Stimulated activated CD4-positive, alpha-beta T cell treated with anti-CD3 and anti-CD28 coated beads, Interleukin-12 subunit alpha, Interleukin-12 subunit beta, amount 100 ng/mL, for 48 hours (primary cell): ENCODE measurements around the gene MCM3AP.
"Not testable (repeated sequence)": the region's sequence is repeated elsewhere in the genome, so short reads cannot be mapped to it uniquely, and the experiment has no call there.

ENCODE experiments used
- DNase-seq, 3 donors: peaks; one replicate each; pipeline ENCODE4 v3.0.0-alpha.2; 2020; ENCODE audit warnings: low read depth in 2 of 3, low spot score in 1 of 3

The MCM3AP gene

GRCh38 chr21:46245213-46245915, 40.0 kb downstream of the MCM3AP start:
- no peak for DNase-seq

GRCh38 chr21:46244602-46245001, 40.8 kb downstream of the MCM3AP start:
- no peak for DNase-seq

GRCh38 chr21:46243960-46244361, 41.5 kb downstream of the MCM3AP start:
- no peak for DNase-seq

GRCh38 chr21:46243325-46243724, 42.1 kb downstream of the MCM3AP start:
- no peak for DNase-seq

DNA sequence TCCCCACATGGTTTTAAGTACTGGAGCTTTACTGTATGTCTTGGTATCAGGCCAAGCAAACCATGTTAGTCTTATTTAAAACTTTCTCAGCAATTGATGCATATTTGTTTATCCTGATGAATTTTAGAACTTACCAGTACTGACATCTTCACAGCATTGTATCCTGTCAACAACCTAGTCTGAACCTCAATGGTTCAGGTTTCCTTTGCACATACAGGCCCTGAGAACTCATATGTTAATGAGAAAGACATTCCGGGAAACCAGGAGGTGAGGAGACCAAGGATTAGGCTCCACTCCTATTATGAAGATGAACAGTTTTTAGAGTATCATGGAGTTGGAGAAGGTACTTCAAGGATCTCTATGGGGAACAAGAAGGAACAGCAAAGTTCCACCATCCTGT, 43.8 kb downstream of the MCM3AP start:
- not testable (repeated sequence) for DNase-seq

GRCh38 chr21:46239817-46240325, 45.5 kb downstream of the MCM3AP start:
- DNase-seq: no peak

- DNase-seq: no peak
These were observed 47.9 kb downstream of the MCM3AP start for GRCh38 chr21:46237474-46237873.

GRCh38 chr21:46234436-46234950, 50.9 kb downstream of the MCM3AP start:
- DNase-seq: no peak

DNA sequence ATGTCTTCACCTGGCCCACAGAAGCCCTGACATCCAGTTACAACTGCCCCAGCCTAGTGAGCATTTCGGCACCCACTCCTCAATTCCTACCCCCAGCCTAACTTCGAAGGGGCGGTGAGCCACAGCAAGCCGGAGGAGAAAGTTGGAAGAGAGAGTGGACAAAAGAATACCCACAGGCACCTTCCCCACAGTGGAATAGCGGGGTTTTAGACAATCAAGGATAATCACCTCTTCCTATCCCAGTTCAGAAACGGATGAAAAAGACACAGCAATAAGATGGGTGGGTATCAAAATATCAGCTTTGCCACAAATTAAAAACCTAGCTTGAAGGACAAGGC, 55.5 kb downstream of the MCM3AP start:
- DNase-seq: no peak

GRCh38 chr21:46229133-46229922, 56.1 kb downstream of the MCM3AP start:
- no peak for DNase-seq

DNA sequence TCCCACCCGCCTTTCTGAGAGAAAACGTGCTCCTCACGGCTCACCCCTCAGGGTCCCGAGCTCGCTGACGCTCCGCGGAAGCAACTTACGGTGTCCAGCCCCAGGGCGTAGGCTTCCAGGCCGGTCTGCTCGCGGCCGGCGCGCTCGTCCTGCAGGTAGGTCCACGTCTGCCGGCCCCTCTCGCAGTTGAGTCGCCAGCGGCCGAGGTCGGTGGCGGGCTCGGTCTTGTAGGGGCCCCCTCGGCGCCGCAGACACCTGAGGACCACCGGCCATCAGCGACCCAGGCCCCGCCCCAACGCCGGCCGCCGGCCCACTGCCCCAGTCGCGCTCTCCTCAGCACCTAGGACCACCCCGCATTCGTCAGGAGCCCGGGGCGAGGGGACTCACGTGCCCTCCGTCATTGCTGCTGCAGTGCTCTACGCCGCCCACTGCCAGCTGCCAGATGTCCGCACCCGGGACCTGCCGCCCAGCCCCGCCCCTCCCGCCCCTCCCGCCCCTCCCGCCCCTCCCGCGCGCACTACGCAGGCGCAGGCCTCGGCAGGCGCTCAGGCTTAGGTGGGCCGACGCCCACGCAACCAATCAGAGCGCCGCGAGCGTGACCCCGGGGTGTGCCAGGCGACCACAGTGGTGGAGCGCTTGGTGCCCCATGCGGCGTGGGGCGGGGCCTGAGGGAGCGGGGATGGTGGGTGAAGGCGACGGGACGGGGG, 56.9 kb downstream of the MCM3AP start, which contains the start of gene LSS:
TSS of gene LSS (minus strand) at position 430 of the 707 bp plus-strand sequence. CDS start at position 401, 29 bp downstream.
- peak; percentile 87 to 94 (median 91) for DNase-seq

- no peak for DNase-seq
These were observed 57.5 kb downstream of the MCM3AP start for GRCh38 chr21:46227811-46228344.

DNA sequence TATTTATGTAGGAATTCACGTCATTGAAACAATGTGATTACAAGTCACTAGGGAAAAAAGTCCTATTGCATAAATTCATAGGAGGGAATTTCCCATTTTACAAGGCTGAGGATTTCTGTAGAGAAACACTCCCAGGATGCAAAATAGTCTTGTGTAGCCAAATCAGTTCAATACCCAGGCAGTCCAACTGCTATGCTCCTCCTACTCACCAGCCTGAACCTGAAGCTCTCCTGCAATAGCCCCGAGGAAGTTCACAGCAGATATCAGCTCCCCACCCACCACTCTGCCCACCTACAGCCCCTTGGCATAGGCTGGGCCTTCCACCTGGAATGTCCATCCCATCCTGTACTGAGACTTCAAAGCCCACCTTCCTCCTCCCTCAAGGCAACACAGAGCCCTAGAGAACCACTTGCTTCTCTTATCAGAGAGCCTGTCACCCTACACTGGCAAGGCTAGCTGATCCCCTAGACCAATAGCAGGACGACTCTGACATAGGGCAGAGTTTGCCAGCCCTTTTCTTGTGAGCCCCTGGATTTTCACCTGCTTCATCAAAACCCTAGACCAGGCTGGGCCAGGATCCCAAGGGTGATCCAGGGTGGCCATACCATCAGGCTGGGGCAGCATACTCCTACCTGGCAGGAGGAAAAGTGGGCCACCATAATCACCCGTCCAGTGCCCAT, 58.4 kb downstream of the MCM3AP start:
- no peak for DNase-seq

GRCh38 chr21:46226146-46226545, 59.3 kb downstream of the MCM3AP start:
- no peak for DNase-seq

- not testable (repeated sequence) for DNase-seq
These were observed 61.8 kb downstream of the MCM3AP start for GRCh38 chr21:46223661-46224060.

- no peak for DNase-seq
These were observed 62.2 kb downstream of the MCM3AP start for GRCh38 chr21:46223217-46223616.

DNA sequence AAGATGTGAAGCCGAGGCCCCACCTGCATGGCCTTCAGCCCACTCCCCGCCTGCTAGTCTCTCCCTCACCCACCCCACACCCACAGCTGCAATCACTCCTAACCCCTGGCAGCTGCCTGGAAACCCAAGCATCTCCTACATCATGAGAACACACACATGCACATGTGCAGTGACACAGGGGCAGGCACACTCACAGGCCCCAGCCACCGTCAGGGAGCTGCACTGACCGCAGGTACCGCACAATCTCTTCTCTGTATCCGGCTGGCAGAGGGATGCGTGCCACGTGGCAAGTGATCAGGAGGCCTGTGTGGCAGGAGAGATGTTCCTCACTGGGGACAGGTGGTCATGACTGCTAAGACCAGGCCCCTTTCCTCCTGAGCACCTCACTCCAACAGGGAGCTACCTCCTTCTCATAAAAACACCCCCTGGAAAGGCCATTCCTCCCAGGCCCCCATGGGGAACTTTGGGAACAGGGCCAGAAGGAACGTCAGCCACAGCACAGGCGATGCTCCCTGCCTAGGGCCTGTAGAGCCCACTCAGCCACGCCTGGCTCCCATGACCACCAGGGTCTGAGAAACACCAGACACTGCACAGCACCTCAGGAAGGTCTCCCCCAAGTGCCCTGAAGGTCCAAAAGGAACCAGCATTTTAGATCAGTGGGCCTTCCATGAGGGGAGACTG, 62.8 kb downstream of the MCM3AP start:
- DNase-seq: no peak

- DNase-seq: no peak
These were observed 63.6 kb downstream of the MCM3AP start for GRCh38 chr21:46221664-46222435.

GRCh38 chr21:46220847-46221246, 64.6 kb downstream of the MCM3AP start:
- no peak for DNase-seq
